K562 (cell line): ENCODE measurements around the gene DDAH2. TPM values are rescaled to one million over a fixed set of nuclear protein-coding genes. Genes with fewer than 3 reads are reported as not detected.
A peak's percentile ranks its signal among the peaks of the same experiment; 100 is the strongest.

Source experiments
- MXI1 ChIP-seq: IDR thresholded peaks from 2 replicates; pipeline ENCODE4 v1.6.1; 2011; ENCODE audit warnings: low read depth, mild to moderate bottlenecking, improper control_type of control experiment, low read length
- RB1 ChIP-seq: fragments of 450-650 bp; IDR thresholded peaks from 2 replicates; pipeline ENCODE4 v1.6.1; 2017; ENCODE audit warnings: low read depth, mild to moderate bottlenecking
- RHOXF2B ChIP-seq: fragments of 250-450 bp; sonication (Bioruptor Pico); conservative IDR thresholded peaks from 2 replicates; pipeline ENCODE4 v1.5.1; 2021
- SRSF1 ChIP-seq: fragments of 200-400 bp; formaldehyde crosslinking; IDR thresholded peaks from 2 replicates; pipeline ENCODE4 v1.6.1; 2017; ENCODE audit warnings: mild to moderate bottlenecking, low read depth, low read length, moderate library complexity
- SUPT5H ChIP-seq: fragments of 450-650 bp; IDR thresholded peaks from 2 replicates; pipeline ENCODE4 v1.6.1; 2016
- ZNF263 ChIP-seq: sonication (generic); formaldehyde crosslinking; IDR thresholded peaks from 2 replicates; pipeline ENCODE4 v1.8.0; 2022; ENCODE audit warnings: mild to moderate bottlenecking, missing genetic modification reagents, borderline replicate concordance
- ZNF699 ChIP-seq: fragments of 250-450 bp; sonication (Bioruptor Pico); IDR thresholded peaks from 2 replicates; pipeline ENCODE4 v1.8.0; 2021; ENCODE audit warnings: mild to moderate bottlenecking, moderate library complexity; ENCODE audit not compliant: insufficient replicate concordance
- ZNF780A ChIP-seq: fragments of 250-450 bp; sonication (Bioruptor Pico); IDR thresholded peaks from 2 replicates; pipeline ENCODE4 v1.5.0; 2021; ENCODE audit warnings: mild to moderate bottlenecking
- polyA plus RNA-seq, 8 experiments: library from polyadenylated mRNA; depleted of rRNA in 4 of 8; stranded (reverse) in 5 of 8; unstranded in 3 of 8; fragments of >200 nt; fragmentation: Nextera tagmentation in 2 of 8; fragmentation: Illumina TruSeq in 1 of 8; extraction: Ambion mirVana in 2 of 8; extraction: Trizol in 1 of 8; gene quantifications; 2 replicates each; pipeline versions ENCODE4 v1.2.1 to v1.2.3, GENCODE V29; 2011 to 2014; ENCODE audit warnings: inconsistent platforms in 1 of 8, missing spikeins in 1 of 8
- total RNA-seq, 7 experiments: library from RNA; depleted of rRNA in 6 of 7; stranded (reverse); fragments of >200 nt in 6 of 7; fragmentation: Illumina TruSeq in 2 of 7; extraction: Trizol in 2 of 7; gene quantifications; 2 replicates each; pipeline versions ENCODE4 v1.2.1 to v1.2.3, GENCODE V29; 2011 to 2021; ENCODE audit warnings: low replicate concordance in 1 of 7
- TF ChIP-seq, protein P1 (sequence below): fragments of 250-450 bp; sonication (Bioruptor Pico); IDR thresholded peaks from 2 replicates; pipeline ENCODE4 v1.4.0; 2020
- TF ChIP-seq, protein P2 (sequence below): sonication (generic); formaldehyde crosslinking; IDR thresholded peaks from 2 replicates; pipeline ENCODE4 v1.8.0; 2022; ENCODE audit warnings: mild to moderate bottlenecking, missing genetic modification reagents
- TF ChIP-seq, protein P3 (sequence below): IDR thresholded peaks from 3 replicates; pipeline ENCODE4 v1.6.1; 2011; ENCODE audit warnings: borderline replicate concordance, mild to moderate bottlenecking, moderate library complexity; ENCODE audit not compliant: insufficient read length; ENCODE audit errors: extremely low read depth
- TF ChIP-seq, protein P4 (sequence below), 3 experiments: fragments of 200-800 bp in 1 of 3; sonication (Bioruptor generic) in 1 of 3; sonication (generic) in 1 of 3; formaldehyde crosslinking in 1 of 3; IDR thresholded peaks; 2 replicates each; pipeline versions ENCODE4 v1.6.1 to v1.8.0; 2016 to 2022; ENCODE audit warnings: mild to moderate bottlenecking in 2 of 3, missing compliant biosample characterization in 2 of 3, missing genetic modification characterization in 2 of 3, missing genetic modification reagents in 1 of 3

Gene DDAH2
- total and polyA plus RNA-seq, 9 of the 15 experiments (the other 6 are each of a cell fraction or from before 2014, with no cell fraction given) = 1.8 to 45.4 (median 21.4) TPM

DNA sequence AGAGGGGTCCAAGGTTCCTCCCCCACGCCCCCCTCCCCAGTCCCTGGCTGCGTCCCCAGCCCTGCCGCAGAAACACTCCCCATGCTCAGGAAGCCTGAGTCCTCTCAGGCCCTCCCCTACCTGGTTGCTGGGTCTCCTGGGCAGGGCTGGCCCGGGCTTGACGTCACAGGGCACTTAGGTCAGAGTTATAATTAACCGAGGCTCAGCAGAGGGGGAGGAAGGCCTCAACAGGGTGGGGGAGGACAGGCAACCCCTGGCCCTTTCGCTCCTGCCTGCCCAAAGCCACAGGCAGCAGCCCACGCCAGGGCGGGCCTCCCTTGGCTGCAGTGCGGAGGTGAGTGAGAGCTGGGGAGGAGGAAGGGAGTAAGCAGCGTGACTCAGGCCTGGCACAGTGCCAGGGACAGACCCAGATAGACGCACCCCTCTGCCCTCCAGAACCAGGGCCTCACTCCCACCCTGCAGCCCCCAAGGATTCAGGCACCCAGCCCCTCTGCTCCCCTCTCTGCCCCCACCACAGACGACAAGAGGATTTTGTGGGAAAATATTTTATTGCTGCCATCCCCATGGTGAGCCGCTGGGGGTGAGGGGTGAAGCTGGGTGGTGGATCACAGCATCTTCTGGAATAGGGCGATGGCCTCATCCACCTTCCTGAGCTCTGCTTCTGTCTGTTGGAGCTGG lies 48.0 kb upstream of the DDAH2 start, which contains the start of gene VWA7 (continued):
- TF ChIP-seq, protein P1, sequence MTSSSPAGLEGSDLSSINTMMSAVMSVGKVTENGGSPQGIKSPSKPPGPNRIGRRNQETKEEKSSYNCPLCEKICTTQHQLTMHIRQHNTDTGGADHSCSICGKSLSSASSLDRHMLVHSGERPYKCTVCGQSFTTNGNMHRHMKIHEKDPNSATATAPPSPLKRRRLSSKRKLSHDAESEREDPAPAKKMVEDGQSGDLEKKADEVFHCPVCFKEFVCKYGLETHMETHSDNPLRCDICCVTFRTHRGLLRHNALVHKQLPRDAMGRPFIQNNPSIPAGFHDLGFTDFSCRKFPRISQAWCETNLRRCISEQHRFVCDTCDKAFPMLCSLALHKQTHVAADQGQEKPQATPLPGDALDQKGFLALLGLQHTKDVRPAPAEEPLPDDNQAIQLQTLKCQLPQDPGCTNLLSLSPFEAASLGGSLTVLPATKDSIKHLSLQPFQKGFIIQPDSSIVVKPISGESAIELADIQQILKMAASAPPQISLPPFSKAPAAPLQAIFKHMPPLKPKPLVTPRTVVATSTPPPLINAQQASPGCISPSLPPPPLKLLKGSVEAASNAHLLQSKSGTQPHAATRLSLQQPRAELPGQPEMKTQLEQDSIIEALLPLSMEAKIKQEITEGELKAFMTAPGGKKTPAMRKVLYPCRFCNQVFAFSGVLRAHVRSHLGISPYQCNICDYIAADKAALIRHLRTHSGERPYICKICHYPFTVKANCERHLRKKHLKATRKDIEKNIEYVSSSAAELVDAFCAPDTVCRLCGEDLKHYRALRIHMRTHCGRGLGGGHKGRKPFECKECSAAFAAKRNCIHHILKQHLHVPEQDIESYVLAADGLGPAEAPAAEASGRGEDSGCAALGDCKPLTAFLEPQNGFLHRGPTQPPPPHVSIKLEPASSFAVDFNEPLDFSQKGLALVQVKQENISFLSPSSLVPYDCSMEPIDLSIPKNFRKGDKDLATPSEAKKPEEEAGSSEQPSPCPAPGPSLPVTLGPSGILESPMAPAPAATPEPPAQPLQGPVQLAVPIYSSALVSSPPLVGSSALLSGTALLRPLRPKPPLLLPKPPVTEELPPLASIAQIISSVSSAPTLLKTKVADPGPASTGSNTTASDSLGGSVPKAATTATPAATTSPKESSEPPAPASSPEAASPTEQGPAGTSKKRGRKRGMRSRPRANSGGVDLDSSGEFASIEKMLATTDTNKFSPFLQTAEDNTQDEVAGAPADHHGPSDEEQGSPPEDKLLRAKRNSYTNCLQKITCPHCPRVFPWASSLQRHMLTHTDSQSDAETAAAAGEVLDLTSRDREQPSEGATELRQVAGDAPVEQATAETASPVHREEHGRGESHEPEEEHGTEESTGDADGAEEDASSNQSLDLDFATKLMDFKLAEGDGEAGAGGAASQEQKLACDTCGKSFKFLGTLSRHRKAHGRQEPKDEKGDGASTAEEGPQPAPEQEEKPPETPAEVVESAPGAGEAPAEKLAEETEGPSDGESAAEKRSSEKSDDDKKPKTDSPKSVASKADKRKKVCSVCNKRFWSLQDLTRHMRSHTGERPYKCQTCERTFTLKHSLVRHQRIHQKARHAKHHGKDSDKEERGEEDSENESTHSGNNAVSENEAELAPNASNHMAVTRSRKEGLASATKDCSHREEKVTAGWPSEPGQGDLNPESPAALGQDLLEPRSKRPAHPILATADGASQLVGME (CRISPR knock-in tag) = no peak
- TF ChIP-seq SRSF1 = no peak
- TF ChIP-seq, protein P2, sequence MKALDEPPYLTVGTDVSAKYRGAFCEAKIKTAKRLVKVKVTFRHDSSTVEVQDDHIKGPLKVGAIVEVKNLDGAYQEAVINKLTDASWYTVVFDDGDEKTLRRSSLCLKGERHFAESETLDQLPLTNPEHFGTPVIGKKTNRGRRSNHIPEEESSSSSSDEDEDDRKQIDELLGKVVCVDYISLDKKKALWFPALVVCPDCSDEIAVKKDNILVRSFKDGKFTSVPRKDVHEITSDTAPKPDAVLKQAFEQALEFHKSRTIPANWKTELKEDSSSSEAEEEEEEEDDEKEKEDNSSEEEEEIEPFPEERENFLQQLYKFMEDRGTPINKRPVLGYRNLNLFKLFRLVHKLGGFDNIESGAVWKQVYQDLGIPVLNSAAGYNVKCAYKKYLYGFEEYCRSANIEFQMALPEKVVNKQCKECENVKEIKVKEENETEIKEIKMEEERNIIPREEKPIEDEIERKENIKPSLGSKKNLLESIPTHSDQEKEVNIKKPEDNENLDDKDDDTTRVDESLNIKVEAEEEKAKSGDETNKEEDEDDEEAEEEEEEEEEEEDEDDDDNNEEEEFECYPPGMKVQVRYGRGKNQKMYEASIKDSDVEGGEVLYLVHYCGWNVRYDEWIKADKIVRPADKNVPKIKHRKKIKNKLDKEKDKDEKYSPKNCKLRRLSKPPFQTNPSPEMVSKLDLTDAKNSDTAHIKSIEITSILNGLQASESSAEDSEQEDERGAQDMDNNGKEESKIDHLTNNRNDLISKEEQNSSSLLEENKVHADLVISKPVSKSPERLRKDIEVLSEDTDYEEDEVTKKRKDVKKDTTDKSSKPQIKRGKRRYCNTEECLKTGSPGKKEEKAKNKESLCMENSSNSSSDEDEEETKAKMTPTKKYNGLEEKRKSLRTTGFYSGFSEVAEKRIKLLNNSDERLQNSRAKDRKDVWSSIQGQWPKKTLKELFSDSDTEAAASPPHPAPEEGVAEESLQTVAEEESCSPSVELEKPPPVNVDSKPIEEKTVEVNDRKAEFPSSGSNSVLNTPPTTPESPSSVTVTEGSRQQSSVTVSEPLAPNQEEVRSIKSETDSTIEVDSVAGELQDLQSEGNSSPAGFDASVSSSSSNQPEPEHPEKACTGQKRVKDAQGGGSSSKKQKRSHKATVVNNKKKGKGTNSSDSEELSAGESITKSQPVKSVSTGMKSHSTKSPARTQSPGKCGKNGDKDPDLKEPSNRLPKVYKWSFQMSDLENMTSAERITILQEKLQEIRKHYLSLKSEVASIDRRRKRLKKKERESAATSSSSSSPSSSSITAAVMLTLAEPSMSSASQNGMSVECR = peak; percentile 89
- TF ChIP-seq RHOXF2B (CRISPR knock-in tag) = no peak
- TF ChIP-seq, protein P3, sequence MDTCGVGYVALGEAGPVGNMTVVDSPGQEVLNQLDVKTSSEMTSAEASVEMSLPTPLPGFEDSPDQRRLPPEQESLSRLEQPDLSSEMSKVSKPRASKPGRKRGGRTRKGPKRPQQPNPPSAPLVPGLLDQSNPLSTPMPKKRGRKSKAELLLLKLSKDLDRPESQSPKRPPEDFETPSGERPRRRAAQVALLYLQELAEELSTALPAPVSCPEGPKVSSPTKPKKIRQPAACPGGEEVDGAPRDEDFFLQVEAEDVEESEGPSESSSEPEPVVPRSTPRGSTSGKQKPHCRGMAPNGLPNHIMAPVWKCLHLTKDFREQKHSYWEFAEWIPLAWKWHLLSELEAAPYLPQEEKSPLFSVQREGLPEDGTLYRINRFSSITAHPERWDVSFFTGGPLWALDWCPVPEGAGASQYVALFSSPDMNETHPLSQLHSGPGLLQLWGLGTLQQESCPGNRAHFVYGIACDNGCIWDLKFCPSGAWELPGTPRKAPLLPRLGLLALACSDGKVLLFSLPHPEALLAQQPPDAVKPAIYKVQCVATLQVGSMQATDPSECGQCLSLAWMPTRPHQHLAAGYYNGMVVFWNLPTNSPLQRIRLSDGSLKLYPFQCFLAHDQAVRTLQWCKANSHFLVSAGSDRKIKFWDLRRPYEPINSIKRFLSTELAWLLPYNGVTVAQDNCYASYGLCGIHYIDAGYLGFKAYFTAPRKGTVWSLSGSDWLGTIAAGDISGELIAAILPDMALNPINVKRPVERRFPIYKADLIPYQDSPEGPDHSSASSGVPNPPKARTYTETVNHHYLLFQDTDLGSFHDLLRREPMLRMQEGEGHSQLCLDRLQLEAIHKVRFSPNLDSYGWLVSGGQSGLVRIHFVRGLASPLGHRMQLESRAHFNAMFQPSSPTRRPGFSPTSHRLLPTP = no peak
- no peak for TF ChIP-seq MXI1
- no peak; the same call in 1 of the 2 replicates for TF ChIP-seq ZNF780A
- no peak for TF ChIP-seq ZNF699 (CRISPR knock-in tag)
- peak; percentile 83 for TF ChIP-seq SUPT5H
- peak; percentile 90 for TF ChIP-seq ZNF263
- TF ChIP-seq, protein P4, sequence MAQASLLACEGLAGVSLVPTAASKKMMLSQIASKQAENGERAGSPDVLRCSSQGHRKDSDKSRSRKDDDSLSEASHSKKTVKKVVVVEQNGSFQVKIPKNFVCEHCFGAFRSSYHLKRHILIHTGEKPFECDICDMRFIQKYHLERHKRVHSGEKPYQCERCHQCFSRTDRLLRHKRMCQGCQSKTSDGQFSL (CRISPR knock-in tag; IDR thresholded peaks at IDR 0.05) = peak; percentile 75
- TF ChIP-seq, protein P4 (tag; IDR thresholded peaks at IDR 0.05) = no peak
- TF ChIP-seq RB1 = peak; percentile 90
